ENCODE data around the gene SHOC1.
"Not testable (repeated sequence)": the region's sequence is repeated elsewhere in the genome, so short reads cannot be mapped to it uniquely, and the experiment has no call there.

The SHOC1 gene

GRCh38 chr9:111794835-111795556 lies at the start of gene SHOC1:
TSS of gene SHOC1 (minus strand) at chr9:111794937. CDS start at chr9:111791418, 3,519 bp downstream.
- DNase-seq: no peak

- no peak for DNase-seq
These were observed 49.2 kb upstream of the SHOC1 start for GRCh38 chr9:111843971-111844370.

GRCh38 chr9:111842313-111842712 lies 47.6 kb upstream of the SHOC1 start:
- no peak for DNase-seq

- DNase-seq: no peak
These were observed 45.7 kb upstream of the SHOC1 start for GRCh38 chr9:111840442-111840841.

GRCh38 chr9:111839987-111840386 lies 45.2 kb upstream of the SHOC1 start:
- no peak for DNase-seq

- no peak for DNase-seq
These were observed 44.6 kb upstream of the SHOC1 start for GRCh38 chr9:111839387-111839786.

- DNase-seq: no peak
These were observed 43.7 kb upstream of the SHOC1 start for GRCh38 chr9:111838439-111838838.

GRCh38 chr9:111836311-111836710 lies 41.6 kb upstream of the SHOC1 start:
- no peak for DNase-seq

GRCh38 chr9:111833941-111834340 lies 39.2 kb upstream of the SHOC1 start:
- no peak for DNase-seq

- no peak for DNase-seq
These were observed 37.7 kb upstream of the SHOC1 start for GRCh38 chr9:111832449-111832848.

- DNase-seq: no peak
These were observed 36.8 kb upstream of the SHOC1 start for GRCh38 chr9:111831371-111832108.

- no peak for DNase-seq
These were observed 33.5 kb upstream of the SHOC1 start for GRCh38 chr9:111828193-111828592.

- DNase-seq: no peak
These were observed 30.9 kb upstream of the SHOC1 start for GRCh38 chr9:111825468-111826145.

- DNase-seq: no peak
These were observed 26.3 kb upstream of the SHOC1 start for GRCh38 chr9:111821006-111821528.

- DNase-seq: no peak
These were observed 24.6 kb upstream of the SHOC1 start for GRCh38 chr9:111819360-111819759.

- DNase-seq: no peak
These were observed 20.7 kb upstream of the SHOC1 start for GRCh38 chr9:111815285-111816070.

- no peak for DNase-seq
These were observed 17.6 kb upstream of the SHOC1 start for GRCh38 chr9:111812337-111812736.

- DNase-seq: no peak
These were observed 16.2 kb upstream of the SHOC1 start for GRCh38 chr9:111810908-111811307.

- not testable (repeated sequence) for DNase-seq
These were observed 15.7 kb upstream of the SHOC1 start for GRCh38 chr9:111810415-111810814.

- no peak for DNase-seq
These were observed 12.5 kb upstream of the SHOC1 start for GRCh38 chr9:111807197-111807596.

GRCh38 chr9:111806259-111806658 lies 11.5 kb upstream of the SHOC1 start:
- DNase-seq: no peak

- DNase-seq: no peak
These were observed 11.1 kb upstream of the SHOC1 start for GRCh38 chr9:111805830-111806241.

- no peak for DNase-seq
These were observed 10.5 kb upstream of the SHOC1 start for GRCh38 chr9:111805262-111805661.
